Lower leg skin (tissue), 4 donors: ENCODE data around the gene MAN1C1. TPM values are rescaled to one million over a fixed set of nuclear protein-coding genes. Genes with fewer than 3 reads are reported as not detected.

Source experiments
- DNase-seq, 2 donors: peaks; one replicate each; pipeline ENCODE4 v3.0.0-alpha.2; 2019; ENCODE audit warnings: low spot score in 2 of 2
- H3K4me3 ChIP-seq: fragments of 200-600 bp; sonication (generic); 2 replicates; pipeline ENCODE4 v1.5.1; 2017; ENCODE audit warnings: mild to moderate bottlenecking, low read depth; ENCODE audit not compliant: poor library complexity, severe bottlenecking
- POLR2A ChIP-seq, 2 donors: fragments of 450-650 bp; IDR thresholded peaks; one replicate each; pipeline ENCODE4 v1.6.1; 2016 to 2017; ENCODE audit warnings: antibody characterized with exemption in 2 of 2, mild to moderate bottlenecking in 1 of 2, moderate library complexity in 1 of 2
- WGBS, 2 donors: methylation state at CpG; one replicate each; pipeline ENCODE4 v1.1.5; 2018; 5-methylcytosine and 5-hydroxymethylcytosine counted together
- intact Hi-C: fragments of 100-400 bp; cut with DNase I; formaldehyde crosslinking; loops from one replicate; pipeline ENCODE4 v1.15.0; 2023; ENCODE audit warnings: low total_unique reads
- total RNA-seq, 4 donors: library from RNA; depleted of rRNA; stranded (reverse); fragments of >200 nt; gene quantifications; one replicate each; pipeline ENCODE4 v1.1.0, GENCODE V29; 2016
- TF ChIP-seq, protein P1 (sequence below), 3 donors: fragments of 450-650 bp; IDR thresholded peaks; one replicate each; pipeline ENCODE4 v1.5.1; 2016; ENCODE audit warnings: antibody characterized with exemption in 3 of 3, mild to moderate bottlenecking in 3 of 3, moderate library complexity in 2 of 3

The MAN1C1 gene
- total RNA-seq, 4 donors from 2014 or later: 5.9 to 7.3 (median 6.6) TPM

DNA sequence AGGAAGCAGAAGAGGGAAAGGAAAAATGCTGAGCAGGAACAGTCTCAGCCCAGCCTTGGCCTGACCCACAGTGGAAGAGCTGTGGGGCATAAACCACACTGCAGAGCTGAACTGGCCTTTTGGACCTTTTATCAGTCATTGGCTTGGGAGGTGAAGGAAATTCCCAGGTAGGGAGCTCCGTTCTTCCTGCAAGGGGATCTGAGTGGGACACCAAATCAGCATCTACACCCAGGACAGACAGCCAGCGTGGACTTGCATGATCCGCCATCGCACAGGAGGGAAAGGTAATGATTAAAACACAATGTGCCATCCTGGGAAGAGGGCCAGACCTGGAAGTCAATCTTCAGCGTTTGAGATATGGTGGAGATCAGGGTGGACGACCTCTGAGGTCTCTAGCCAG is 202.0 kb downstream of the MAN1C1 start:
- 21 to 27% methylated on average over 6 of the region's 6 CpGs for WGBS, 2 donors
- H3K4me3 ChIP-seq: no peak overlapping the region
- intact Hi-C loops: loop anchor here (10.0 kb wide), 1 partner anchor 64 kb away; no protein-coding TSS in a partner anchor
- TF ChIP-seq POLR2A (IDR thresholded peaks at IDR 0.05): no peak
- TF ChIP-seq, protein P1, sequence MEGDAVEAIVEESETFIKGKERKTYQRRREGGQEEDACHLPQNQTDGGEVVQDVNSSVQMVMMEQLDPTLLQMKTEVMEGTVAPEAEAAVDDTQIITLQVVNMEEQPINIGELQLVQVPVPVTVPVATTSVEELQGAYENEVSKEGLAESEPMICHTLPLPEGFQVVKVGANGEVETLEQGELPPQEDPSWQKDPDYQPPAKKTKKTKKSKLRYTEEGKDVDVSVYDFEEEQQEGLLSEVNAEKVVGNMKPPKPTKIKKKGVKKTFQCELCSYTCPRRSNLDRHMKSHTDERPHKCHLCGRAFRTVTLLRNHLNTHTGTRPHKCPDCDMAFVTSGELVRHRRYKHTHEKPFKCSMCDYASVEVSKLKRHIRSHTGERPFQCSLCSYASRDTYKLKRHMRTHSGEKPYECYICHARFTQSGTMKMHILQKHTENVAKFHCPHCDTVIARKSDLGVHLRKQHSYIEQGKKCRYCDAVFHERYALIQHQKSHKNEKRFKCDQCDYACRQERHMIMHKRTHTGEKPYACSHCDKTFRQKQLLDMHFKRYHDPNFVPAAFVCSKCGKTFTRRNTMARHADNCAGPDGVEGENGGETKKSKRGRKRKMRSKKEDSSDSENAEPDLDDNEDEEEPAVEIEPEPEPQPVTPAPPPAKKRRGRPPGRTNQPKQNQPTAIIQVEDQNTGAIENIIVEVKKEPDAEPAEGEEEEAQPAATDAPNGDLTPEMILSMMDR (IDR thresholded peaks at IDR 0.05): no peak
- DNase-seq: peak in 1 of 2 donors; percentile 74

DNA sequence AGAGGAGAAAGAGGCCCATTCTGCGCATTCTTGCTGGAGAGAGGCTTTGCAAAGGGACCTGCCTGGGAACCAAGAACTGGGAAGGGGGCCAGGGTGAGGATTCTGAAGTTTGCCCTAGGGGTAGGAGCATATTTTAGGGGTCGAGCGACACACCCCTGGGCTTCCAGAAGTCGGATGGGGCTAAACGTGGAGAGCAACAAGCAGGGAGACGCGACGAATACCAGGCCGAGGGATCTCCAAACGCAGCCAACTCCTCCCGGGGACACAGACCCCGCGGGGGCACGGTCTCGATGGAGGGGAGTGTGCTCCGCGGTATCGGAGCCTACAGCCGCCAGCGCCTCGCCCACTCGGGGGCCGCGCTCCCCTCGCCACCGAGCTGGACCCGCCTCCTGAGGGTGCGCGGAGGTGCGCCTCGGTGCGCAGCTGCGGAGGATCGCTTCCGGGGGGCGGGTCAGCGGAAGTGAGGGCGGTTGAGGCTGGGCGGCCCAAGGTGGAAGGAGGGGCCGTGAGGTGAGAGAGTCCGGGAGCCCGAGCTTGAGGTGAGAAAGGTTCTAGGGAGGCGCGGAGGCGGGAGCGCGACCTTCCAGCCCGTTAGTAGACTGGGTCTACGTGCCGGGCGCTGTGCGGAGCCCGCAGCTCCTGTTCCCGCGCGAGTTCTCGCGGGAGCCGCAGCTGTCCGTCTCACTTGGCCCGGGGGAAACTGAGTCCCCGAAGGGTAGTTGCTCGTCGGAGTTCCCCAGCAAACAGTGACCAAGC is 203.1 kb downstream of the MAN1C1 start, which contains the start of gene MTFR1L:
Gene MTFR1L (plus strand): TSS at position 464 of the 756 bp plus-strand sequence. CDS start 3,151 bp downstream, outside the sequence.
- WGBS, 2 donors: 1% methylated on average over 45 to 52 of the region's 64 CpGs
- TF ChIP-seq, protein P1 (IDR thresholded peaks at IDR 0.05): no peak
- TF ChIP-seq POLR2A (IDR thresholded peaks at IDR 0.05): peak in 1 of 2 donors; percentile 60
- H3K4me3 ChIP-seq: peak within 1 kb of the TSS; percentile 91
- intact Hi-C loops: loop anchor here (10.0 kb wide), 1 partner anchor 65 kb away; no protein-coding TSS in a partner anchor
- DNase-seq: peak; percentile 87 to 98

DNA sequence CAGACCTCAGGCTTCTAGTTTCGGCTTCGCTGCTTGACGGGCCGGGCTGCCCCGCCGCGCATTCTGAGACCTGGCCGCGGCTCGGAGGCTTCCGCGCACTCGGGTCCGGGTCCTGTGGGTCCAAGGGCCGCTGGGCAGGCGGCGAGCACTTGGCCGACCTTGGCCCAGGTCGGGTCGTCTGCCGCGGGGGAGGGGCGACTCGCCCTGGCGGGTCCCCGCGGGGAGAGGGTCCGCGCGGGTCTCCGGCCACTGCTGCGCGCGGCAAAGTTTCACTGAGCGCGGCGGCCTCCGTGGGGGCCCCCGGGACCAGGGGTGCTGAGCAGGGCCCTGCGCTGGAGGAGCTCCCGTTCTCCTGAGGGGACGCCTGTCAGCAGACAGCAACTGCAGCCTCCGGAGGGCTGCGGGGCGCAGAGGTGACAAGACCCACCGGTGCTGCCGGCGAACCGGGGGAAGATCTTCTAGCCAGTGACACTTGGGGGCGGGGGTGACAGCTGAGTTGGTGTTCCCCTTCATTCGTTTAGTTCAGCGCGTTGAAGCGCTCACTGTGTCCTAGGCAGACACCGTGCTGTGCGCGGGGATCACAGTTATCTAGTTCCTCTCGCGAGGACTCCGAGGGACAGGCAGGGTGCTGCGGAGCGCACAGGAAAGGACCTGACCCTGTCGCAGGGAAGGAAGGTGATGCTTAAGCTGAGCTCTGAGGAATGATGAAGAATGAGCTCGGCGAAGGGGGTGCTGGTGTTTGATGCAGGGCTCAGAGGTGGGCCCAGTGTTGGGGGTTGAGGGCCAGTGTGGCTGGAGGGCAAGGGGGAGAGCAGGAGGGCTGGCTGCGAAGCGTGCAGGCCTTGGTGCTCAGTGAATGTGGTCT is 203.9 kb downstream of the MAN1C1 start:
- peak in 1 of 2 donors; percentile 91 for DNase-seq
- WGBS, 2 donors: 1 to 2% methylated on average over 42 to 50 of the region's 67 CpGs
- peak overlapping the region; percentile 91 for H3K4me3 ChIP-seq
- intact Hi-C loops: no loop called here
- TF ChIP-seq POLR2A (IDR thresholded peaks at IDR 0.05): no peak
- TF ChIP-seq, protein P1 (IDR thresholded peaks at IDR 0.05): no peak

DNA sequence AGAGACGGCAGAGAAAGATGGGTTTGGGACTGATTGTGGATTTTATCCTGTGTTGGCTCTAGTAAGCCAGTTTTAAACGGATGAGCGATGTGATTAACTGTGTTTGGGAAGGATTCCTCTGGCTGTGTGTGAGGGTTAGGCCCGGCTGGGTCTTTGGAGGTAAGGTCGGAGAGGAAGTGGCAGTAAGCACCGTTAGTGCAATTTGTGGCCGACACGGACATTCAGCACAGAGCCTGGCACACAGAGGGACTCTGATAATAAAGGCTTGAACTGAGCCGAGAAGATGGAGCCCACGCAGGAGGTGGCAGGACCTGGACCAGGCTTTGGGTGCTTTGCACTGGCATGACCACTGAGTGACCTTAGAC is 204.5 kb downstream of the MAN1C1 start:
- H3K4me3 ChIP-seq: peak overlapping the region; percentile 91
- 25 to 27% methylated on average over 10 of the region's 10 CpGs for WGBS, 2 donors
- intact Hi-C loops: no loop called here
- TF ChIP-seq, protein P1 (IDR thresholded peaks at IDR 0.05): no peak
- no peak for TF ChIP-seq POLR2A (IDR thresholded peaks at IDR 0.05)
- peak in 1 of 2 donors; percentile 75 for DNase-seq

DNA sequence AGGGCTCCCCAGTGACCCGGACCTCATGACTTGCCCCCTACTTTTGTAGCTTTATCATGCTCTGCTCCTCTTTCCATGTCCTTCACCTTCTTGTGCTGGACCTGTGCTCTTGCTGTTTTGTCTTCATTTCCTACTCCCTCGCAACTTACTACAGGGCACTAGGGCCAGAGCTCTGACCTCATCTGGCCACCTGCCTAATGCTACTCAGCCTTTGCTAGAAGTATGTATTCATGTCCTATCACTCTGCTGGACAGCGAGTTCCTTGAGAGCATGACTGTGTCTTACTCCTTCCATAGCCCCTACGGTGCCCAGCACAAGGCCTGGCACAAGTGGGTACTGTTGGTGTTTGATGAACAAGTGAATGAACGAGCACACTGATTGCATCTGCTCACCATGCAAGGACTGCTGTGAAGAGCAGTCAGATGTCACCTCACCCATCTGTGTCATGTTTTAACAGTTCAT is 205.1 kb downstream of the MAN1C1 start:
- intact Hi-C loops: no loop called here
- 58 to 77% methylated on average over 5 of the region's 5 CpGs for WGBS, 2 donors
- DNase-seq: peak in 1 of 2 donors; percentile 70
- H3K4me3 ChIP-seq: no peak overlapping the region
- TF ChIP-seq, protein P1 (IDR thresholded peaks at IDR 0.05): no peak
- TF ChIP-seq POLR2A (IDR thresholded peaks at IDR 0.05): no peak
